GM12872 (cell line): Measurements from ENCODE around the gene GPR156.

ENCODE experiments used
- CTCF ChIP-seq: IDR thresholded peaks from 3 replicates; pipeline ENCODE4 v1.5.1; 2011; ENCODE audit warnings: low read depth, mild to moderate bottlenecking, low read length, moderate library complexity; ENCODE audit not compliant: insufficient read depth

The GPR156 gene

GRCh38 chr3:120306519-120307455 is 21.8 kb upstream of the GPR156 start:
- no peak for TF ChIP-seq CTCF

- no peak for TF ChIP-seq CTCF
These were observed 19.6 kb upstream of the GPR156 start for GRCh38 chr3:120304616-120305015.

- no peak for TF ChIP-seq CTCF
These were observed 17.3 kb upstream of the GPR156 start for GRCh38 chr3:120302361-120302760.

GRCh38 chr3:120300971-120301370 is 15.9 kb upstream of the GPR156 start:
- no peak for TF ChIP-seq CTCF

- no peak for TF ChIP-seq CTCF
These were observed 14.4 kb upstream of the GPR156 start for GRCh38 chr3:120299403-120299802.

- no peak for TF ChIP-seq CTCF
These were observed 14.0 kb upstream of the GPR156 start for GRCh38 chr3:120298996-120299395.

GRCh38 chr3:120289636-120290035 is 4.6 kb upstream of the GPR156 start:
- TF ChIP-seq CTCF: no peak
